Pulmonary artery endothelial cell (primary cell): Measurements from ENCODE around the gene MYO15B. TPM values are rescaled to one million over a fixed set of nuclear protein-coding genes. Genes with fewer than 3 reads are reported as not detected.

Experiments
- DNase-seq: peaks from one replicate; pipeline ENCODE4 v3.0.0-alpha.2; 2011; ENCODE audit warnings: low read depth, low spot score
- total RNA-seq: library from RNA; depleted of rRNA; stranded (reverse); fragments of >200 nt; gene quantifications from 2 replicates; pipeline ENCODE4 v1.2.3, GENCODE V29; 2014

MYO15B gene
- total RNA-seq, 1 donor from 2014 or later = 1.6 TPM

DNA sequence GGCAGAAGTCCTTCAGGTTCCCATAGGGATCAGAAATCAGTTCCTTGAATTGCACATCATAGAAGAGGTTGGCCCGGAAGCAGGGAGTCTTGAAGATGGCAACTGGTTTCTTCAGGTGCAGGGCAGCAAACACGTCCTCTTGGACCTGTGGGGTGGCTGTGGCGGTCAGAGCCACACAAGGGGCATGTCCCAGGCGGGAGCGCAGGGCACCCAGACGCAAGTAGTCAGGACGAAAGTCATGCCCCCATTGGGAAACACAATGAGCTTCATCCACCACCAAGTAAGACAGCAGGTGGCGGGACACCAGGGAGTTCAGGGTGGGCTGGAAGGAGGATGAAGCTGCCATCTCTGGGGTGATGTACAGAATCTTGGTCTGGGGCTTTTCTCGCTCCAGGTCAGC, 74.9 kb downstream of the MYO15B start:
- no peak for DNase-seq

DNA sequence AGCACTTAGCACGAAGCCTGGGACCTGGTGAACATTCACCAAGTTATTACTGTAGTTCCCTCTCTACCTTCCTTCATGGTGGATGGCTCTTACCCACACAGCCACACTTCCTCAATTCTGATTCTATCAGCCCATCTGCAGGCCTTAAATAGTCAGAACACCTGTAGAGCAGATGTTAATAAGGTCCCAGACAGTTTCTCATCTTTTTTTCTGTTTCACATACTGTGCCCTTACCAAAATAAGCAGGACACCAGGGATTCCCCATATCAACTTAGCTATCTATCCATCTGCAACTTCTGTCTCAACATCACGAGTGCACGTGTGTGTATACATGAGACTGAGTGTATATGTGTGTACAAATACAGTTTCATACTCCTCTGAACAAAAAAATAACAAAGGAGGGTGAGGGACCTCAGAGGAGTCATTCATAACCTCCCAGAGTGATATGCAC, 76.5 kb downstream of the MYO15B start:
- DNase-seq = no peak

DNA sequence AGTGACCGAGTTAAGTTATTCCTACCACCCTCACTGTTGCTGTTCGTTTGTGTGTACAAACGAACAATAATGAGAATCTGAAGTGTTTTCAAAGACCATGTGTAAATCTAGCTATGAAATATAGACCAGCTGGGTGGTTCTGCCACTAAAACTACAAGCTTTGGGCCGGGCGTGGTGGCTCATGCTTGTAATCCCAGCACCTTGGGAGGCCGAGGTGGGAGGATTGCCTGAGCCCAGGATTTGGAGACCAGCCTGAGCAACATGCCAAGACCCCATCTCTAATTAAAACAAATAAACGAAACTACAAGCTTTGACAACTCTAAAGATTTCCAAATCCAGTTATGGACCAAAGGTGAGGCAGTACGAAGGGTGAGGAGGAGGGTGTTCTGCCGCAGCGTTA, 78.4 kb downstream of the MYO15B start:
- DNase-seq = no peak

DNA sequence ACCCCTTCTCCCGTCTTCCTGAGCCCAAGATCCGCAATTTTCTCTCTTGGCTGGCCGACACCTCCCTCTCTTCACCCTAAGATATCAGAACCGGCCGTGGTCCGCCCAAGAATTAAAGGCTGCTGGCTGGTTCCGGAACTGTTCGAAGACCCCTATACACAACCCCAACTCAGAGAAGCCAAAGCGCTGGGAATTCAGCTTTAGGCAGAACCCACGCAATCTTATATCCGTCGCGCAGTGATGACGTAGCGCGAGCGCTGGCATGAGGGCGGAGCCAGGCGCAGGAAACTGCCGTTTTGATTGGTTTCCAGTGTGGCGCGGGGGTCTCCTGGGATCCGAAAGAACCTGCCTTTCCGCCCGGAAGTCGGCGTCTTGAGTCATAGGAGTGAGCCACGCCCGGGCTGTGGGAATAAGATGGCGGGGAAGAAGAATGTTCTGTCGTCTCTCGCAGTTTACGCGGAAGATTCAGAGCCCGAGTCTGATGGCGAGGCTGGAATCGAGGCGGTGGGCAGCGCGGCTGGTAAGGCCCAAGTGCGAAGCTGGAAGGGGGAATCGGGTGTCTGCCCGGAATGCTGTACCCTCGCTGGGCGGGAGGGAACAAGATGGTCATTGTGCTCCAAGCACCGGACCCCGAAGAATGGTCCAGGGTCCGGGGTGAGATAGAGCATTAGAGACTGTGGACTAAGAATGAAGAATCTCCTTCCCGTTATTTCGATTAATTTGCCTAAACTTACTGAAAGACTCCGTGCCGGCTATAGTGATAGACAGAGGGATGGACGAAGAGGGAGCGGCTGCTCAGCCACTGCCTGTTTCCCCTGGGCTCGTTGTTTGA, 79.6 kb downstream of the MYO15B start, which contains the start of the genes RECQL5 and SAP30BP:
Gene RECQL5, minus strand, starts transcription at position 196 of the 832 bp plus-strand sequence. CDS start 597 bp downstream, outside the sequence.
Gene SAP30BP, plus strand, starts transcription at position 380 of the 832 bp plus-strand sequence. Its CDS starts 35 bp downstream, at position 415.
- DNase-seq = peak; percentile 94

DNA sequence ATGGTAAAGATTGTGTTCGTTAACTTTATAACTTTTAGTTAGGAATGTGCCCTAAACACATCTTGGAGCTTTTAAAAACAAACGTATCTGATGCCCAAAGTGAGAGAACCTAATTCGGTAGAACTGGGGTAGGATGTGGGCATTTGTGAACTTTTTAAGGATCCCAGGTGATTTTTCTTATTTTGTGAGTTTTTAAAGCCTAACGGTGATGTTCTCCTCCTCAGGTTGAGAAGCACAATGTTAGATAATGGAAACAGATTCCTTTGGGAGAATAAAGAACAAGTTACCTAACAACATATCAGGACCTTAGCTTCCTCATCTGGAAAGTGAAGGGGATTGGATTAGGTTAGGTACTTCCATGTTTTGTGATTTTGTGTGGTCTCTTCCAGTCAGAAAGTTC, 80.2 kb downstream of the MYO15B start:
- no peak for DNase-seq

DNA sequence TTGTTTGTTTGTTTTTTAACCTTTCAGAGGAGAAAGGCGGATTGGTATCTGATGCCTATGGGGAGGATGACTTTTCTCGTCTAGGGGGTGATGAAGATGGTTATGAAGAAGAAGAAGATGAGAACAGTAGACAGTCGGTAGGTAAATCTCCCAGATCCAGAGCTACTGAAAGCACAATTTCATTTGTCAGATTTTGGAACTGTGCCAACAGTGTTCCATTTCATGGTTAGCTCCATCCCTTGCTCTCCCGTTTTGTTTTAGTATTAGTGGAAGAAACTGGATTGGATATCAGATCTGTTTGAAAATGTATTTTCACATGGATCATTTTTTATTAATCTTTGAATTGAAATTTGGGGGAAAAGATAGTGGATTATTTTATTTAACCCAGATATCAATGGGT, 80.9 kb downstream of the MYO15B start:
- no peak for DNase-seq

DNA sequence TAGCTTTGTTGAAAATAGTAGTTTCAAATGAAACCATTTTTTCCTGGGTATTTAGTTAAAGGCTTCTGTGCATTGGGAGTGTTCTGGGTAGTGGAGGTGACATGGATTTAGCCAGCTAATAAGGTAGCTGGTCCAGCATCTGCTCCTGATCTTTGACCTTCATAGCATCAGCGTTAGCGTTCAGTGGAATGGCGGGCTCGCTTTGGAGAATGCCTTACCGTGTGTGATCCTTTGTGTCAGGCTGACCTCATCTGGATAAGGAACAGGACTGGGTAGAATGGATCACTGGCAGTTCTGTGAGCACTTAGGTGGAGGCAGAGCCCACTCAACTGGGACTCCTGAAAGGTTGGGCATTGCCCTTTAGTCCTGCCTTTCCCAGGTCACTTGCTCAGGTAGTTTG, 83.3 kb downstream of the MYO15B start:
- no peak for DNase-seq

DNA sequence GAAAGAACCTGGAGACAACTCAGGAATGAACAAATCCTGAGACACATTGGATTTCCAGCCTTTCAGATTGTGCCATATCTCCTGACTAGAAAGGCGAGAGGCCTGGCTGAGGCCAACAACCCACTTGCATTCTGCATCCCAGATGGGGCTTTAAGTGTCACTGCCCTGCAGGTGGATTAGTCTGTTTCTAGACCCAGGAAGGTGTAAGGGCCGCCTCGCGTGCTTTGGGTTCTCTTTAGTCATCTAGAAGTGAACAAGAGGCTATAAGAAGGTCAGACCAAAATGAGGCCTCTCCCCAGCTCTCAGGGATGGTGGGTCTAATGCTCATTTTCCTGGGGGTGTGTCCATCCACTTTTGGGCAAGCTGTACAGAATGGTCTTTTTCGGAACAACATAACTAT, 84.4 kb downstream of the MYO15B start:
- DNase-seq = no peak

DNA sequence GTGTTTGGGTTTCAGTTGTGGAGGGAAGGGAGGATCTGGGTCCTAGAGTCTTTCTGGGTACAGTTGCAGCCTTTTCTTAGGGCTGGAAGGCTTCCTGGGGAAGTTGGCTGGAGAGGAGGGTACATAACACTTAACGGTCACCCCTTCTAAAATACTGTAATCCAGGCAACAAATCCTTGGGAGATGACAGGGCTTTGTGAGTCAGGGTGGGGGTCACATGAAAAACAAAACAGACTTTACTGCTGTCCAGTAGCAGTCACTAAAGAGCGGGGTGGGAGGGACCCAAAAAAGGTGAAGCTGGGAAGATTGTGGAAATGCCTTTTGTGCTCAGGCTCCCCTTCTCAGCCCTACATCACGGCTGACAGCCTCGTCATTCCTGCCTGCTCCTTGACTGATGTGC, 85.9 kb downstream of the MYO15B start:
- DNase-seq = no peak

Other genes starting within 250 kb of the MYO15B start
- 108 and 136 TPM in 2 replicates for gene GRB2, start 182.1 kb upstream of the MYO15B start, total RNA-seq
- 16.8 and 20.5 TPM in 2 replicates for gene TMEM94, start 131.2 kb upstream of the MYO15B start, total RNA-seq
- gene CASKIN2, start 72.3 kb upstream of the MYO15B start, total RNA-seq = 6.6 and 9.2 TPM in 2 replicates
- gene TSEN54, start 71.3 kb upstream of the MYO15B start, total RNA-seq = 14.1 and 21.2 TPM in 2 replicates
- 3.2 and 5.4 TPM in 2 replicates for gene LLGL2, start 62.1 kb upstream of the MYO15B start, total RNA-seq
- gene SMIM5, start 45.6 kb downstream of the MYO15B start, total RNA-seq = 0.07 TPM in 1 of 2 replicates, not detected in the other
- 12.0 and 20.2 TPM in 2 replicates for gene RECQL5, start 79.4 kb downstream of the MYO15B start, total RNA-seq
- gene SAP30BP, start 79.5 kb downstream of the MYO15B start, total RNA-seq = 66.7 and 95.2 TPM in 2 replicates
- gene ITGB4, start 133.7 kb downstream of the MYO15B start, total RNA-seq = 6.9 and 14.2 TPM in 2 replicates
- gene GALK1, start 177.4 kb downstream of the MYO15B start, total RNA-seq = 93.3 and 120 TPM in 2 replicates
- gene UNK, start 197.0 kb downstream of the MYO15B start, total RNA-seq = 7.6 and 10.2 TPM in 2 replicates